K562 (cell line): Measurements from ENCODE around the gene TARBP1. TPM values are rescaled to one million over a fixed set of nuclear protein-coding genes. Genes with fewer than 3 reads are reported as not detected.

Experiments
- BRD9 ChIP-seq: fragments of 450-650 bp; IDR thresholded peaks from 2 replicates; pipeline ENCODE4 v1.6.1; 2018; ENCODE audit warnings: low read depth; ENCODE audit not compliant: partially characterized antibody
- RFX1 ChIP-seq: fragments of 450-650 bp; IDR thresholded peaks from 2 replicates; pipeline ENCODE4 v1.6.1; 2016; ENCODE audit warnings: mild to moderate bottlenecking, moderate library complexity
- SAFB ChIP-seq: fragments of 200-400 bp; formaldehyde crosslinking; IDR thresholded peaks from 2 replicates; pipeline ENCODE4 v1.6.1; 2017; ENCODE audit warnings: low read depth, low read length, borderline replicate concordance
- ZKSCAN1 ChIP-seq: fragments of 150-350 bp; IDR thresholded peaks from 2 replicates; pipeline ENCODE4 v1.6.1; 2016; ENCODE audit warnings: low read depth, low read length
- ZKSCAN8 ChIP-seq: fragments of 200-800 bp; sonication (Bioruptor generic); IDR thresholded peaks from 2 replicates; pipeline ENCODE4 v1.6.1; 2016; ENCODE audit warnings: missing genetic modification characterization, missing compliant biosample characterization
- polyA plus RNA-seq, 8 experiments: library from polyadenylated mRNA; depleted of rRNA in 4 of 8; stranded (reverse) in 5 of 8; unstranded in 3 of 8; fragments of >200 nt; fragmentation: Nextera tagmentation in 2 of 8; fragmentation: Illumina TruSeq in 1 of 8; extraction: Ambion mirVana in 2 of 8; extraction: Trizol in 1 of 8; gene quantifications; 2 replicates each; pipeline versions ENCODE4 v1.2.1 to v1.2.3, GENCODE V29; 2011 to 2014; ENCODE audit warnings: inconsistent platforms in 1 of 8, missing spikeins in 1 of 8
- total RNA-seq, 7 experiments: library from RNA; depleted of rRNA in 6 of 7; stranded (reverse); fragments of >200 nt in 6 of 7; fragmentation: Illumina TruSeq in 2 of 7; extraction: Trizol in 2 of 7; gene quantifications; 2 replicates each; pipeline versions ENCODE4 v1.2.1 to v1.2.3, GENCODE V29; 2011 to 2021; ENCODE audit warnings: low replicate concordance in 1 of 7
- TF ChIP-seq, protein P1 (sequence below): sonication (generic); formaldehyde crosslinking; IDR thresholded peaks from 2 replicates; pipeline ENCODE4 v1.8.1; 2023; ENCODE audit warnings: missing genetic modification reagents, mild to moderate bottlenecking, borderline replicate concordance
- TF ChIP-seq, protein P2 (sequence below): fragments of 200-600 bp; sonication (generic); IDR thresholded peaks from one replicate; pipeline ENCODE4 v1.6.1; 2012; ENCODE audit warnings: mild to moderate bottlenecking, low read depth, low read length, inconsistent platforms
- TF ChIP-seq, protein P3 (sequence below): fragments of 200-800 bp; sonication (Bioruptor generic); IDR thresholded peaks from 2 replicates; pipeline ENCODE4 v1.6.1; 2017; ENCODE audit warnings: missing genetic modification characterization, missing compliant biosample characterization

The TARBP1 gene
- total and polyA plus RNA-seq, 9 of the 15 experiments (the other 6 are each of a cell fraction or from before 2014, with no cell fraction given), result 8.8 to 48.0 (median 22.9) TPM

DNA sequence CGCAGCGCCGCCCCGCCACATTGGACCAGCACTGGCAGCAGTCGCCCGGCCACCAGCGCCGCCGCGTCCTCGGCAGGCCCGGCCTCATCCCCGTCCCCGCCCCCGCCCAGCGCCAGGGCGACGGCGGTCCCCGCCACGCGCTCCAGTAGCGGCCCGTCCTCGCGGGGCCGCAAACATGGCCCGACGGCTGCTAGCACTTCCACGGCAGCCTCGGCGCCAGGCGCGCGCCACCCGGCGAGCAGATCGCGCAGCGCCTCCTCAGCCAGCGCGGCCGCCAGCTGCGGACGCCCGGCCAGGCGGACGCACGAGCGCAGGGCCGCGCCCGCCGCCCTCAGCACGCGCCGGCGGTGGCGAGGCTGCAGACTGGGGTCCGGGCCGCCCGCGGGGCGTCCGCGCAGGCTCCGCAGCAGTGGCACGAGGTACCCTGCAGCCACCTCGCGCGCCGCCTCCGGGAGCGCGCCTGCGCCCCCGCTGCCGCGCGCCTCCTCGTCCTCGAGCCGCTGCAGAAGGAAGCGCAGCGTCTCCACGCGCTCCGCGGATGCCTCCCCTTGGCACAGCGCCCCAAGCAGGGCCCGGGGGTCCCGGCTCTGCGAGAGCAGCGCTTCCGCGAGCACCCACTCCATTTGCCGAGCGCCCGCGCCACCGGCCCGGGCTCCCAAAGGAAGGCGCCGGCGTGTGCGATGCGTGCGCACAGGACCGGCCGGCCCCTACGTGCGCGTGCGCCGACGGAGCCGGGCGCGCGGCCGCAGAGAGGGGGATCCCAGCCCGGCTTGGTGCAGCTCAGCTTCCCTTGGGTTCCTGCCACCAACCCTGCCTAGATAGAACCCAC lies at the start of gene TARBP1 (continued):
- TF ChIP-seq, protein P1, sequence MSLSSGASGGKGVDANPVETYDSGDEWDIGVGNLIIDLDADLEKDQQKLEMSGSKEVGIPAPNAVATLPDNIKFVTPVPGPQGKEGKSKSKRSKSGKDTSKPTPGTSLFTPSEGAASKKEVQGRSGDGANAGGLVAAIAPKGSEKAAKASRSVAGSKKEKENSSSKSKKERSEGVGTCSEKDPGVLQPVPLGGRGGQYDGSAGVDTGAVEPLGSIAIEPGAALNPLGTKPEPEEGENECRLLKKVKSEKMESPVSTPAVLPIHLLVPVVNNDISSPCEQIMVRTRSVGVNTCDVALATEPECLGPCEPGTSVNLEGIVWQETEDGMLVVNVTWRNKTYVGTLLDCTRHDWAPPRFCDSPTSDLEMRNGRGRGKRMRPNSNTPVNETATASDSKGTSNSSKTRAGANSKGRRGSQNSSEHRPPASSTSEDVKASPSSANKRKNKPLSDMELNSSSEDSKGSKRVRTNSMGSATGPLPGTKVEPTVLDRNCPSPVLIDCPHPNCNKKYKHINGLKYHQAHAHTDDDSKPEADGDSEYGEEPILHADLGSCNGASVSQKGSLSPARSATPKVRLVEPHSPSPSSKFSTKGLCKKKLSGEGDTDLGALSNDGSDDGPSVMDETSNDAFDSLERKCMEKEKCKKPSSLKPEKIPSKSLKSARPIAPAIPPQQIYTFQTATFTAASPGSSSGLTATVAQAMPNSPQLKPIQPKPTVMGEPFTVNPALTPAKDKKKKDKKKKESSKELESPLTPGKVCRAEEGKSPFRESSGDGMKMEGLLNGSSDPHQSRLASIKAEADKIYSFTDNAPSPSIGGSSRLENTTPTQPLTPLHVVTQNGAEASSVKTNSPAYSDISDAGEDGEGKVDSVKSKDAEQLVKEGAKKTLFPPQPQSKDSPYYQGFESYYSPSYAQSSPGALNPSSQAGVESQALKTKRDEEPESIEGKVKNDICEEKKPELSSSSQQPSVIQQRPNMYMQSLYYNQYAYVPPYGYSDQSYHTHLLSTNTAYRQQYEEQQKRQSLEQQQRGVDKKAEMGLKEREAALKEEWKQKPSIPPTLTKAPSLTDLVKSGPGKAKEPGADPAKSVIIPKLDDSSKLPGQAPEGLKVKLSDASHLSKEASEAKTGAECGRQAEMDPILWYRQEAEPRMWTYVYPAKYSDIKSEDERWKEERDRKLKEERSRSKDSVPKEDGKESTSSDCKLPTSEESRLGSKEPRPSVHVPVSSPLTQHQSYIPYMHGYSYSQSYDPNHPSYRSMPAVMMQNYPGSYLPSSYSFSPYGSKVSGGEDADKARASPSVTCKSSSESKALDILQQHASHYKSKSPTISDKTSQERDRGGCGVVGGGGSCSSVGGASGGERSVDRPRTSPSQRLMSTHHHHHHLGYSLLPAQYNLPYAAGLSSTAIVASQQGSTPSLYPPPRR (CRISPR knock-in tag), result no peak
- TF ChIP-seq, protein P2, sequence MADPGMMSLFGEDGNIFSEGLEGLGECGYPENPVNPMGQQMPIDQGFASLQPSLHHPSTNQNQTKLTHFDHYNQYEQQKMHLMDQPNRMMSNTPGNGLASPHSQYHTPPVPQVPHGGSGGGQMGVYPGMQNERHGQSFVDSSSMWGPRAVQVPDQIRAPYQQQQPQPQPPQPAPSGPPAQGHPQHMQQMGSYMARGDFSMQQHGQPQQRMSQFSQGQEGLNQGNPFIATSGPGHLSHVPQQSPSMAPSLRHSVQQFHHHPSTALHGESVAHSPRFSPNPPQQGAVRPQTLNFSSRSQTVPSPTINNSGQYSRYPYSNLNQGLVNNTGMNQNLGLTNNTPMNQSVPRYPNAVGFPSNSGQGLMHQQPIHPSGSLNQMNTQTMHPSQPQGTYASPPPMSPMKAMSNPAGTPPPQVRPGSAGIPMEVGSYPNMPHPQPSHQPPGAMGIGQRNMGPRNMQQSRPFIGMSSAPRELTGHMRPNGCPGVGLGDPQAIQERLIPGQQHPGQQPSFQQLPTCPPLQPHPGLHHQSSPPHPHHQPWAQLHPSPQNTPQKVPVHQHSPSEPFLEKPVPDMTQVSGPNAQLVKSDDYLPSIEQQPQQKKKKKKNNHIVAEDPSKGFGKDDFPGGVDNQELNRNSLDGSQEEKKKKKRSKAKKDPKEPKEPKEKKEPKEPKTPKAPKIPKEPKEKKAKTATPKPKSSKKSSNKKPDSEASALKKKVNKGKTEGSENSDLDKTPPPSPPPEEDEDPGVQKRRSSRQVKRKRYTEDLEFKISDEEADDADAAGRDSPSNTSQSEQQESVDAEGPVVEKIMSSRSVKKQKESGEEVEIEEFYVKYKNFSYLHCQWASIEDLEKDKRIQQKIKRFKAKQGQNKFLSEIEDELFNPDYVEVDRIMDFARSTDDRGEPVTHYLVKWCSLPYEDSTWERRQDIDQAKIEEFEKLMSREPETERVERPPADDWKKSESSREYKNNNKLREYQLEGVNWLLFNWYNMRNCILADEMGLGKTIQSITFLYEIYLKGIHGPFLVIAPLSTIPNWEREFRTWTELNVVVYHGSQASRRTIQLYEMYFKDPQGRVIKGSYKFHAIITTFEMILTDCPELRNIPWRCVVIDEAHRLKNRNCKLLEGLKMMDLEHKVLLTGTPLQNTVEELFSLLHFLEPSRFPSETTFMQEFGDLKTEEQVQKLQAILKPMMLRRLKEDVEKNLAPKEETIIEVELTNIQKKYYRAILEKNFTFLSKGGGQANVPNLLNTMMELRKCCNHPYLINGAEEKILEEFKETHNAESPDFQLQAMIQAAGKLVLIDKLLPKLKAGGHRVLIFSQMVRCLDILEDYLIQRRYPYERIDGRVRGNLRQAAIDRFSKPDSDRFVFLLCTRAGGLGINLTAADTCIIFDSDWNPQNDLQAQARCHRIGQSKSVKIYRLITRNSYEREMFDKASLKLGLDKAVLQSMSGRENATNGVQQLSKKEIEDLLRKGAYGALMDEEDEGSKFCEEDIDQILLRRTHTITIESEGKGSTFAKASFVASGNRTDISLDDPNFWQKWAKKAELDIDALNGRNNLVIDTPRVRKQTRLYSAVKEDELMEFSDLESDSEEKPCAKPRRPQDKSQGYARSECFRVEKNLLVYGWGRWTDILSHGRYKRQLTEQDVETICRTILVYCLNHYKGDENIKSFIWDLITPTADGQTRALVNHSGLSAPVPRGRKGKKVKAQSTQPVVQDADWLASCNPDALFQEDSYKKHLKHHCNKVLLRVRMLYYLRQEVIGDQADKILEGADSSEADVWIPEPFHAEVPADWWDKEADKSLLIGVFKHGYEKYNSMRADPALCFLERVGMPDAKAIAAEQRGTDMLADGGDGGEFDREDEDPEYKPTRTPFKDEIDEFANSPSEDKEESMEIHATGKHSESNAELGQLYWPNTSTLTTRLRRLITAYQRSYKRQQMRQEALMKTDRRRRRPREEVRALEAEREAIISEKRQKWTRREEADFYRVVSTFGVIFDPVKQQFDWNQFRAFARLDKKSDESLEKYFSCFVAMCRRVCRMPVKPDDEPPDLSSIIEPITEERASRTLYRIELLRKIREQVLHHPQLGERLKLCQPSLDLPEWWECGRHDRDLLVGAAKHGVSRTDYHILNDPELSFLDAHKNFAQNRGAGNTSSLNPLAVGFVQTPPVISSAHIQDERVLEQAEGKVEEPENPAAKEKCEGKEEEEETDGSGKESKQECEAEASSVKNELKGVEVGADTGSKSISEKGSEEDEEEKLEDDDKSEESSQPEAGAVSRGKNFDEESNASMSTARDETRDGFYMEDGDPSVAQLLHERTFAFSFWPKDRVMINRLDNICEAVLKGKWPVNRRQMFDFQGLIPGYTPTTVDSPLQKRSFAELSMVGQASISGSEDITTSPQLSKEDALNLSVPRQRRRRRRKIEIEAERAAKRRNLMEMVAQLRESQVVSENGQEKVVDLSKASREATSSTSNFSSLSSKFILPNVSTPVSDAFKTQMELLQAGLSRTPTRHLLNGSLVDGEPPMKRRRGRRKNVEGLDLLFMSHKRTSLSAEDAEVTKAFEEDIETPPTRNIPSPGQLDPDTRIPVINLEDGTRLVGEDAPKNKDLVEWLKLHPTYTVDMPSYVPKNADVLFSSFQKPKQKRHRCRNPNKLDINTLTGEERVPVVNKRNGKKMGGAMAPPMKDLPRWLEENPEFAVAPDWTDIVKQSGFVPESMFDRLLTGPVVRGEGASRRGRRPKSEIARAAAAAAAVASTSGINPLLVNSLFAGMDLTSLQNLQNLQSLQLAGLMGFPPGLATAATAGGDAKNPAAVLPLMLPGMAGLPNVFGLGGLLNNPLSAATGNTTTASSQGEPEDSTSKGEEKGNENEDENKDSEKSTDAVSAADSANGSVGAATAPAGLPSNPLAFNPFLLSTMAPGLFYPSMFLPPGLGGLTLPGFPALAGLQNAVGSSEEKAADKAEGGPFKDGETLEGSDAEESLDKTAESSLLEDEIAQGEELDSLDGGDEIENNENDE, result no peak
- no peak for TF ChIP-seq ZKSCAN1
- TF ChIP-seq, protein P3, sequence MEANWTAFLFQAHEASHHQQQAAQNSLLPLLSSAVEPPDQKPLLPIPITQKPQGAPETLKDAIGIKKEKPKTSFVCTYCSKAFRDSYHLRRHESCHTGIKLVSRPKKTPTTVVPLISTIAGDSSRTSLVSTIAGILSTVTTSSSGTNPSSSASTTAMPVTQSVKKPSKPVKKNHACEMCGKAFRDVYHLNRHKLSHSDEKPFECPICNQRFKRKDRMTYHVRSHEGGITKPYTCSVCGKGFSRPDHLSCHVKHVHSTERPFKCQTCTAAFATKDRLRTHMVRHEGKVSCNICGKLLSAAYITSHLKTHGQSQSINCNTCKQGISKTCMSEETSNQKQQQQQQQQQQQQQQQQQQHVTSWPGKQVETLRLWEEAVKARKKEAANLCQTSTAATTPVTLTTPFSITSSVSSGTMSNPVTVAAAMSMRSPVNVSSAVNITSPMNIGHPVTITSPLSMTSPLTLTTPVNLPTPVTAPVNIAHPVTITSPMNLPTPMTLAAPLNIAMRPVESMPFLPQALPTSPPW, result peak; percentile 68
- TF ChIP-seq RFX1, result no peak
- TF ChIP-seq ZKSCAN8, result peak; percentile 63; the same call in 1 of the 2 replicates
- TF ChIP-seq BRD9, result no peak
- TF ChIP-seq SAFB, result 0 out of 2 replicates have a peak, but pooled peaks have one; percentile 12
